Suprapubic skin (tissue), 4 donors: ENCODE results near the gene PRMT3. TPM values are rescaled to one million over a fixed set of nuclear protein-coding genes. Genes with fewer than 3 reads are reported as not detected.

Experiments used
- DNase-seq, 2 donors: peaks; one replicate each; pipeline ENCODE4 v3.0.0-alpha.2; 2019; ENCODE audit warnings: low spot score in 2 of 2
- H3K27ac ChIP-seq: fragments of 200-600 bp; sonication (generic); one replicate; pipeline ENCODE4 v1.5.1; 2019
- H3K27me3 ChIP-seq: fragments of 200-600 bp; sonication (generic); one replicate; pipeline ENCODE4 v1.5.1; 2019
- H3K36me3 ChIP-seq: fragments of 200-600 bp; sonication (generic); one replicate; pipeline ENCODE4 v1.5.1; 2019
- H3K4me1 ChIP-seq: fragments of 200-600 bp; sonication (generic); one replicate; pipeline ENCODE4 v1.5.1; 2019
- H3K4me3 ChIP-seq: fragments of 200-600 bp; sonication (generic); one replicate; pipeline ENCODE4 v1.5.1; 2019; ENCODE audit warnings: mild to moderate bottlenecking
- H3K9me3 ChIP-seq: fragments of 200-600 bp; sonication (generic); one replicate; pipeline ENCODE4 v1.5.1; 2019
- EP300 ChIP-seq: sonication (generic); formaldehyde crosslinking; IDR thresholded peaks from one replicate; pipeline ENCODE4 v1.6.1; 2017; ENCODE audit warnings: antibody characterized with exemption
- POLR2A ChIP-seq, 2 donors: fragments of 450-650 bp; IDR thresholded peaks; one replicate each; pipeline ENCODE4 v1.6.1; 2017; ENCODE audit warnings: antibody characterized with exemption in 2 of 2, mild to moderate bottlenecking in 2 of 2, moderate library complexity in 2 of 2
- POLR2AphosphoS5 ChIP-seq, 3 donors: sonication (generic); formaldehyde crosslinking; IDR thresholded peaks; one replicate each; pipeline ENCODE4 v1.6.1; 2017; ENCODE audit warnings: antibody characterized with exemption in 3 of 3
- WGBS: methylation state at CpG from one replicate; pipeline ENCODE4 v1.1.5; 2018; 5-methylcytosine and 5-hydroxymethylcytosine counted together
- total RNA-seq, 4 donors: library from RNA; depleted of rRNA; stranded (reverse); fragments of >200 nt; gene quantifications; one replicate each; pipeline ENCODE4 v1.1.0, GENCODE V29; 2016
- TF ChIP-seq, protein P1 (sequence below), 2 donors: fragments of 200-600 bp in 1 of 2; fragments of 450-650 bp in 1 of 2; sonication (generic) in 1 of 2; IDR thresholded peaks; one replicate each; pipeline ENCODE4 v1.5.1; 2016 to 2019; ENCODE audit warnings: antibody characterized with exemption in 2 of 2, mild to moderate bottlenecking in 1 of 2, moderate library complexity in 1 of 2

The PRMT3 gene
- total RNA-seq, 4 donors from 2014 or later, result 13.3 to 19.7 (median 15.5) TPM

DNA sequence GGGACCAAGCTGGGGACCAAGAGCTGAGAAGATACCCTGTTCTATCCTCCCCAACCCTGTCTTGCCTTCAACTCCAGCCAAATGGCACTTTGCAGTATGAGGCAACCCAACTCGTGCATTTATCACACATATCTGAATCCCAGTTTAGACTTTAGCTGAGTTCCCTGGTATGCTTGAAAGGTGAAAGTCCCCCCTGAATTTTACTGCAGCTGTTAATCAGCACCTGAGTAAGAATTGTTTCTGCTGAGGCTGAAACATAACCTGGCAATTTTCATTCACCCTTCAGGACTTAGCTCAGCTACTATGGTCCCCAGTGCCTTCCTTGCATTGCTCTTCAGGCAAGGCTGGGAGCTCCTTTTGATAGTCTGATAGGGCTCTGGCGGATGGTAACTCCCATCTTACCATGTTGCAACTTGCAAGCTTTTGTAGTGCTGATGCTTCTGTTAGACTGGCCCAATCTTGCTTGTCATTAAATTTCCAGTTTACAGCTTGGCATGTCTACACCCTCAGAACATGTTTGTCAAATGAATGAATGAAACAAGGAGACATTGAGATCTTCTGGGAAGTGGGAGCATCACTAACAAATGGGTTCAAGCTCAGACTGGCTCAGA lies 147.9 kb downstream of the PRMT3 start:
- no peak overlapping the region for H3K4me3 ChIP-seq
- WGBS, result 48% methylated on average over 2 of the region's 2 CpGs
- no peak overlapping the region for H3K27ac ChIP-seq
- TF ChIP-seq, protein P1, sequence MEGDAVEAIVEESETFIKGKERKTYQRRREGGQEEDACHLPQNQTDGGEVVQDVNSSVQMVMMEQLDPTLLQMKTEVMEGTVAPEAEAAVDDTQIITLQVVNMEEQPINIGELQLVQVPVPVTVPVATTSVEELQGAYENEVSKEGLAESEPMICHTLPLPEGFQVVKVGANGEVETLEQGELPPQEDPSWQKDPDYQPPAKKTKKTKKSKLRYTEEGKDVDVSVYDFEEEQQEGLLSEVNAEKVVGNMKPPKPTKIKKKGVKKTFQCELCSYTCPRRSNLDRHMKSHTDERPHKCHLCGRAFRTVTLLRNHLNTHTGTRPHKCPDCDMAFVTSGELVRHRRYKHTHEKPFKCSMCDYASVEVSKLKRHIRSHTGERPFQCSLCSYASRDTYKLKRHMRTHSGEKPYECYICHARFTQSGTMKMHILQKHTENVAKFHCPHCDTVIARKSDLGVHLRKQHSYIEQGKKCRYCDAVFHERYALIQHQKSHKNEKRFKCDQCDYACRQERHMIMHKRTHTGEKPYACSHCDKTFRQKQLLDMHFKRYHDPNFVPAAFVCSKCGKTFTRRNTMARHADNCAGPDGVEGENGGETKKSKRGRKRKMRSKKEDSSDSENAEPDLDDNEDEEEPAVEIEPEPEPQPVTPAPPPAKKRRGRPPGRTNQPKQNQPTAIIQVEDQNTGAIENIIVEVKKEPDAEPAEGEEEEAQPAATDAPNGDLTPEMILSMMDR (IDR thresholded peaks at IDR 0.05), result no peak
- TF ChIP-seq POLR2AphosphoS5 (IDR thresholded peaks at IDR 0.05) (no peak), EP300 (no peak), POLR2A (IDR thresholded peaks at IDR 0.05) (no peak)
- H3K36me3 ChIP-seq, result no peaks in the 10 kb centered on the region
- H3K27me3 ChIP-seq, result peaks cover 4% of the 10 kb centered on the region
- no peak for DNase-seq
- no peaks in the 10 kb centered on the region for H3K4me1 ChIP-seq
- no peaks in the 10 kb centered on the region for H3K9me3 ChIP-seq

DNA sequence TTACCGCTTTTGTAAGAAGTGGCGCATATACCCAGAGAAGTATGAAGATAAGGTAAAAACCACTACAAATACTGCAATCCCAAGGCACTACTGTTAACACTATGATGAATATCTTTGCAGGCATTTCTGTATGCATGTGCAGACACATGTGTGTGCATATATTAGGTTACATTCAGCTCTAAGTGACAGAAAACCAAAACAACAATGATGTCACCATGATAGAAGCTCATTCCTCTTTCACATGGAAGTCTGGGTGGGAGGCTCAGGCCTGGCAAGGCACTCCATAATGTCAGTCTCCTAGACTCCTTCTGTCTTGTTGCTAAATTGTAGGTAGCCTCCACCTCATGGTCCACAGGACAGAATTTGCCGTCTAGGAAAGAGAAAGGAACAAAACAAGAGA lies 148.8 kb downstream of the PRMT3 start:
- no peak for DNase-seq
- Histone ChIP-seq H3K36me3 (no peaks in the 10 kb centered on the region), H3K9me3 (no peaks in the 10 kb centered on the region), H3K27me3 (peaks cover 4% of the 10 kb centered on the region), H3K27ac (no peak overlapping the region), H3K4me3 (no peak overlapping the region), H3K4me1 (no peaks in the 10 kb centered on the region)
- 89% methylated on average over 3 of the region's 3 CpGs for WGBS
- TF ChIP-seq POLR2AphosphoS5 (IDR thresholded peaks at IDR 0.05) (no peak), EP300 (no peak), POLR2A (IDR thresholded peaks at IDR 0.05) (no peak)
- TF ChIP-seq, protein P1 (IDR thresholded peaks at IDR 0.05), result no peak

DNA sequence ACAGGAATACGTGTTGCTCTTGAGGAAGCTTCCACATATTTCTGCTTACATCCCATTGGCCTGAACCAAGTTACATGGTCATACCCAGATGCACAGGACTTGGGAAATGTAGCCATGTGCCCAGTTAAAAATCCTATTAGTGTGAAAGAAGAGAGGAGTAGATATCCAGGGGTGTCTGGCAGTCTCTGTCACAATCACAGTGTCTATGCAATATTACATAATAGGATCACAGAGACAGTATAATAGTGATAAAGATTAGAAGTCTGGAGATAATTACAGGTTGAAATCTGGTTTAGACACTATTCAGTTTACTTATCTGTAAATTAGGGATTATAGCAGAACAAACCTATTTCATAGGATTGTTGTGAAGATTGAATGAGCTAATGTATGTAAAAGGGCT lies 149.3 kb downstream of the PRMT3 start:
- H3K9me3 ChIP-seq, result no peaks in the 10 kb centered on the region
- H3K27me3 ChIP-seq, result peaks cover 4% of the 10 kb centered on the region
- TF ChIP-seq POLR2A (IDR thresholded peaks at IDR 0.05), result no peak
- no peak for TF ChIP-seq EP300
- no peak for TF ChIP-seq POLR2AphosphoS5 (IDR thresholded peaks at IDR 0.05)
- TF ChIP-seq, protein P1 (IDR thresholded peaks at IDR 0.05), result no peak
- no peaks in the 10 kb centered on the region for H3K36me3 ChIP-seq
- no peak for DNase-seq
- H3K27ac ChIP-seq, result no peak overlapping the region
- H3K4me3 ChIP-seq, result no peak overlapping the region
- 60% methylated on average over 1 of the region's 1 CpG for WGBS
- no peaks in the 10 kb centered on the region for H3K4me1 ChIP-seq

DNA sequence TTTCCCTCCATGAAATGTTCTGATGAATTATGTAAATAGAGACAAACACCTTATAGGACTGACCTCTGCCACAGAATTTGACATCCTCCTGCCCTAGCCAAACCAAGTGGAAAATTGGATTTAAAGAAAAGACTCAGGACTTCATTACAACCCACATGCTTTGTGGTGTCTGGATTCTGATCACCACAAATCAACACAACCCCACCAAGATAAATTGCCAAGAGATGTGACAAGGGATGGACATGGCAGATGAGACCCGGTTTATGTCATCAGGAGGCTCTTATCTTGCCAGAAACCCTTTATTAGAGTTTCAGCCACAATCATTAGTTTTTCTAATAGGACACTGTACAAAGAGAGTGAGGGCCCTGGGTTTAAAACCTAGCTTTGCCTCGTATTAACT lies 154.0 kb downstream of the PRMT3 start:
- Histone ChIP-seq H3K4me1 (no peaks in the 10 kb centered on the region), H3K27ac (no peak overlapping the region), H3K27me3 (no peaks in the 10 kb centered on the region), H3K9me3 (no peaks in the 10 kb centered on the region), H3K4me3 (no peak overlapping the region), H3K36me3 (no peaks in the 10 kb centered on the region)
- TF ChIP-seq POLR2A (IDR thresholded peaks at IDR 0.05) (no peak), POLR2AphosphoS5 (IDR thresholded peaks at IDR 0.05) (no peak), EP300 (no peak)
- TF ChIP-seq, protein P1 (IDR thresholded peaks at IDR 0.05), result no peak
- 42% methylated on average over 2 of the region's 2 CpGs for WGBS
- no peak for DNase-seq

DNA sequence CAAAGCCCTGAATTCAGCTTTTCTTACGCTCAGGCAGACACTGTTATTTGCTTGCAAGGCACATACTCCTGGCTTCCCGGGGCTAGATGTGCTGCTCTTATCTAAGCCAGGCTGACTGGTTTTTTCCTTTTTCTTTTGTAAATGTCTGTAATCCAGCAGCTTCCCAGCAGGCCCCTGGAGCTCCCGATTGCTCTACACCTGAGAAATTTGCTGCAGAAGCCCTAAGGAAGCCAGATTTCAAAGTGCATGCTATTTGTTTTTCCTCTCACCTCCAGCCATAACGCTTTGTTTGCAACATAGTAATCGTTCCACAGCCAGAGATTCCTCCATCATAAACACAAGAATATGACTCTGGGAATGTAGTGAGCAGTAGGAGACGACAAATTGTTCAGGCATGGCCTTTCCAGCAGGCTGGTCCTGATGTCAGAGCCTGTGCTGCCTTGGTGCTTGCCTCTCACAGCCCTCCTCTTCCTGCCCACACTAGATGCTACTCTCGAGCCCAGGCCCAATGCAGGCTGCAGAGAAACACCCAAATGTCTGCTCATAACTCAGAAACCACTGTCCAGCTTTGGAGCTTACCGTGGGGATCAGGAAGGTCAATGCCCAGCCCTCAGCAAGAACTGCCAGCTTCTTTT lies 157.2 kb downstream of the PRMT3 start:
- no peaks in the 10 kb centered on the region for H3K9me3 ChIP-seq
- H3K4me3 ChIP-seq, result no peak overlapping the region
- no peak overlapping the region for H3K27ac ChIP-seq
- TF ChIP-seq POLR2AphosphoS5 (IDR thresholded peaks at IDR 0.05) (no peak), EP300 (no peak), POLR2A (IDR thresholded peaks at IDR 0.05) (no peak)
- TF ChIP-seq, protein P1 (IDR thresholded peaks at IDR 0.05), result no peak
- H3K36me3 ChIP-seq, result no peaks in the 10 kb centered on the region
- no peaks in the 10 kb centered on the region for H3K4me1 ChIP-seq
- 33% methylated on average over 7 of the region's 8 CpGs for WGBS
- H3K27me3 ChIP-seq, result no peaks in the 10 kb centered on the region
- no peak for DNase-seq
